GM19452 (cell line): ENCODE measurements around the gene HINT3.
A peak's percentile ranks its signal among the peaks of the same experiment; 100 is the strongest.
"Not testable (repeated sequence)": the region's sequence is repeated elsewhere in the genome, so short reads cannot be mapped to it uniquely, and the experiment has no call there.

ENCODE experiments used
- ATAC-seq: cut with Tn5 transposase; IDR thresholded peaks from one replicate; pipeline ENCODE4 v1.9.1; 2021; ENCODE audit not compliant: unreplicated experiment

Gene HINT3

DNA sequence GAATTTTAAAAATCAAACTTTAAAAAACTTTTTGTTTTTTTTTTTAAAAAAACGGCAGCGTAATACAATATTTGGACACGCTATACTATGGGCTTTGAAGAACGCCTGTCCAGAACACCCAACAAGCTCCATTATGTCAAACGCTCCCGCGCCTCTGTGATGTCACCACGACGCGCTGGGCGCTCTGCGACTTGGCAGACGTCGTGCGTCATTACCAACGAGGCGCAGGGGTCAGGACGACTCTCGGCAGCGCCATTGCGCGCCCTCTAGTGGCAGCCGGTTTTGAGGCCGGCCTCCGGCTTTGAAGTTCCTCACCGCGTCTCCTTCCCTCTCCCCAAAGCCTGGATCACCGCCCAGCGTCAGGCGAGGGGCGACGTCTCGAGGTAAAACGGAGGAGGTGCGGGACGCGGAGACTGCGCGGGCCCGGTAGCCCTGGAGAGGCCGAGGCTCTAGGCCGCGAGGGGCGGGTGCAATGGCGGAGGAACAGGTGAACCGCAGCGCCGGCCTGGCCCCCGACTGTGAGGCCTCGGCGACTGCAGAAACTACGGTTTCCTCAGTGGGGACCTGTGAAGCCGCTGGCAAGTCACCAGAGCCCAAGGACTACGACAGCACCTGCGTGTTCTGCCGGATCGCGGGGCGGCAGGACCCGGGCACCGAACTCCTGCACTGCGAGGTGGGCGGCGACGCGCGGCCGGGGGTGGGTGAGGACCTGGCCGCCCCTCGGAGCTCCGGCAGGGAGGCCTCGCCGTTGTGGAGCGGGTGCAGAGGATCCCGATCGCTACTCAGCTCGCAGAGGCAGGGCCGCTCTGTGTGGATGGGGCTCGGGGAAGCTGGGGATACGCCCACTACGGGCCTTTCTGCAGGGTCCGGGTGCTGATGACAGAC is at the start of gene HINT3:
Gene HINT3, plus strand, starts transcription at position 265 of the 885 bp plus-strand sequence. Its CDS starts 208 bp downstream, at position 473.
- peak; percentile 94 for ATAC-seq

DNA sequence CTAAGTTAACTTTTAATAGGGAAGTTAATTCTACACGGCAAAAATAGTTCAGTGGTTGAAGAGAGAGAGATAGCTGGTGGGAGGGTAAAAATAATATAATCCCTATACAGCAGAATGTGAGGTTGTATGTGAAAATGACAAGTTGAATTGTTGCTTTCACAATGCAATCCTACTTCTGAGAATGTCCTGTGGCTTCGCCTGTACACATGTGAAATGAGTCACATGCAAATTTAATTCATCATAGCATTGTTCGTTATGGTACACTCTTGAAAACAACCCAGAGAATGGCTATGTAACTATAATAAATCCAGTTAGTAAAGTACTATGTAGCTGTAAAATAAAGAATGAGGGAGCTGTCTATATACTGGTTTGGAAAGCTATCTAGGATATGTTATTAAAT is 46.0 kb upstream of the HINT3 start:
- ATAC-seq: peak; percentile 98

- not testable (repeated sequence) for ATAC-seq
Observed at GRCh38 chr6:125911051-125911451, 45.5 kb upstream of the HINT3 start.

DNA sequence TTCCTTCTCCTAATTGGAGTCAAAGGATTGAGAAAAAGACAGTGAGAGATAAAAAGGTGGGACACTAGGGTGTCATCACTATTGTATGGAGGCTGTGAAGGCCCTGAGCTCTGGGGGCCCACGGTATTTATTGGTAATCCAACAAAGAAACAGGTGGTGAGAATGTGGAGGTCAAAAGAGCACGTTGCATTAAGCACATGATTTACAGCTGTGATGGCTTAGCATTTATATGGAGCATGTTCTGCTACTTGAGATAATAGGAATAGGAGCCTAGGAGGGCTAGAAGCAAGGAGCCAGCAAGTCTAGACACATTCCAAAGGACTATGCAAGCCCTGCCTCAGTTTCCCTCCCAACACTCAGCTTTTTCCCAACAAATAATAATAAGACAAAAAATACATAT is 44.1 kb upstream of the HINT3 start:
- not testable (repeated sequence) for ATAC-seq

- ATAC-seq: no peak
Observed at GRCh38 chr6:125913145-125913544, 43.4 kb upstream of the HINT3 start.

GRCh38 chr6:125913864-125914351 is 42.7 kb upstream of the HINT3 start:
- ATAC-seq: no peak

DNA sequence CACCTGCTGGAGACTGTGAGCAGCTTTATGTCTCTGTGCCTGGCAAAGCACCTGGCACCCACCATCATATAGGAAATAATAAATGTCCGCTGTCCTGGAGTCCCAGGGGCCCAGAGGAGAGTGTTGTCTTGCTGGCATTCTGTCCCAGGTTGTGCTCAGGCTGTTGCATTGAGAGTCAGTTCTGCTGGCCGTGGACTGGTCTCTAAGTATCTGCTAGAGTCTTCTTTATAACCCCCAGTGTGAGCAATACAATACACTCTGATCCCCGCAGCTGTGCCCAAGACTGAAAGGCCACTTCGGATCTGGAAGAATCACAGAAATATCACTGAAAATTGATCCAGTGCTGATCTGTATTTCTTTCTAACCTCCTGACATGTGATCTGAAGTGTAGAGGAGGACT is 38.3 kb upstream of the HINT3 start:
- ATAC-seq: no peak

- peak; percentile 98 for ATAC-seq
Observed at GRCh38 chr6:125918681-125919566, 37.6 kb upstream of the HINT3 start.

DNA sequence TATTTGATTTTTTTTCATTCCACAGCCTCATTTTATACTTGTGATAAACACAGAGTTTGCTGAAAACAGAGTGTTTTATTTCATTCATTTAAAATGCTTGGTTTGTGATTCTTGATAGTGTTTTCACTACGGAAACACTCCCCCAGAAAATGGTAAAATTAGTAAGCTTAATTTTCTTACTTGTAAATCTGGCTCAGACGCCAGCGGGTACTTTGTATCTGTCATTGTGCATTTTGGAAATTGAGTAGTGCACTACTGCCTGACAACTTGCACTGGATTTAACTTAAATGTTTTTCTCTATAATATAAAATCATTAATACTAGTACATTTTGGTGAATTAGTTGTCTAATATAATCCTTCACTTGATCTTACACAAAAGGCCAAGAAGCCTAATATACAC is 37.0 kb upstream of the HINT3 start:
- no peak for ATAC-seq

- ATAC-seq: no peak
Observed at GRCh38 chr6:125922322-125922860, 34.2 kb upstream of the HINT3 start.

DNA sequence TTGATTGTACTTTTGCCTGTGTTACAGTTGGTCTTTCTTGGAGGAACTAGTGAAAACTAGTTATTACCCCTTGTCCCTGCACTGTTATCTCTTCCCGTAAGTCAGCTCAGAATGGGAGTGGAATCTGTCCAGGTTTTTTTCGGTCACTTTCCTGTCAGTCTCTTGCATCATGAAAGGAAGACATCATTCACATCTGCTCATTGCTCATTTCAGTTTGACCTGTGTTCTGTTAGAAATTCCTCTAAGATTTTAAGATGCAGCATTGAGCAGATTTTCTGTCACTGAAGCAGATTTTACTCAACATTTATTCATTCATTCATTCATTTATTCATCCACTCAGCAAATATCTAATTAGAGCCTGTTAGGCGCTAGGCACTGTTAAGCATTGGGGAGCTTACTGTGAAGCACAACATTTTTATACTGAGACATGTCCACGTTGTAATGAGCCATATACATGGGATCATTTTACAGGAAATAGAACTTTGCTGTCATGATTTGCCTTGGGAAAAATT is 33.1 kb upstream of the HINT3 start:
- no peak for ATAC-seq

- no peak for ATAC-seq
Observed at GRCh38 chr6:125924169-125924568, 32.4 kb upstream of the HINT3 start.

DNA sequence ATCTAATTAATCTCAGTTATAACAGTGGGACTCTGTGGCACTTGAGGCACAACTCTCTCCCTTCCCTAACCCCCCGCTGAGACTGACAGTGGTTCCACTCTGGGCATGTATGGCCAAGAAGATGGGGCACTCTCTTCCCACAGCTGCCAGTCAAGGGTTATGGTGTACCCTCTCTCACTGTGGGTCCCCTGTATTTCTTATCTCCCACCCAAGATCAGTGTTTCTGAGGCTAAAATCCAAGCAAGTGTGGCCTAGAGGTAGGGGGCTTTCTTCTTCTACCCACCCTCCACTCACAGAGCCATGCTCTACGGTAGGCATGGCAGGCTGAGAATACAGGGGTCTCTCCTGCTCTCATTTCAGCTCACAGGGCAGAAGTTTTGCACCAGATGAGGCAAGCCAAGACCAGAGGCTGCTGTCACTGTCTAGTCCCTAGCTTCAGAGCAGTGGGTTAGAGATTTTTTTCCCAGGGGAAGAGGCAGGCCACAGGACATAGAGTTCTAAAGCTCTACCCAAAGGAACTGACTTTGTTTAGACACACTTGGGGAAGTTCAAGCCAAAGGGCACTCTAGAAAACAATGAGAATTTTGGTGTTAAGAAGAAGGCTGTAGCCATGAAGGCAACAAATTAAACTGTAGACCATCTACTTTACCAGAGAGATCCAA is 31.7 kb upstream of the HINT3 start:
- ATAC-seq: no peak

GRCh38 chr6:125926711-125927110 is 29.9 kb upstream of the HINT3 start:
- ATAC-seq: no peak

- no peak for ATAC-seq
Observed at GRCh38 chr6:125927761-125928160, 28.8 kb upstream of the HINT3 start.

- no peak for ATAC-seq
Observed at GRCh38 chr6:125930765-125931418, 25.7 kb upstream of the HINT3 start.

- peak; percentile 74 for ATAC-seq
Observed at GRCh38 chr6:125931733-125932450, 24.7 kb upstream of the HINT3 start.

- ATAC-seq: no peak
Observed at GRCh38 chr6:125932451-125932795, 24.1 kb upstream of the HINT3 start.

DNA sequence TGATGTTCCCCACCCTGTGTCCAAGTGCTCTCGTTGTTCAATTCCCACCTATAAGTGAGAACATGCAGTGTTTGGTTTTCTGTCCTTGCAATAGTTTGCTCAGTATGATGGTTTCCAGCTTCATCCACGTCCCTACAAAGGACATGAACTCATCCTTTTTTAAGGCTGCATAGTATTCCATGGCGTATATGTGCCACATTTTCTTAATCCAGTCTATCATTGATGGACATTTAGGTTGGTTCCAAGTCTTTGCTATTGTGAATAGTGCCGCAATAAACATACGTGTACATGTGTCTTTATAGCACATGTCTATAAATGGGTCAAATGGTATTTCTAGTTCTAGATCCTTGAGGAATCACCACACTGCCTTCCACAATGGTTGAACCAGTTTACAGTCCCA is 21.1 kb upstream of the HINT3 start:
- ATAC-seq: not testable (repeated sequence)

DNA sequence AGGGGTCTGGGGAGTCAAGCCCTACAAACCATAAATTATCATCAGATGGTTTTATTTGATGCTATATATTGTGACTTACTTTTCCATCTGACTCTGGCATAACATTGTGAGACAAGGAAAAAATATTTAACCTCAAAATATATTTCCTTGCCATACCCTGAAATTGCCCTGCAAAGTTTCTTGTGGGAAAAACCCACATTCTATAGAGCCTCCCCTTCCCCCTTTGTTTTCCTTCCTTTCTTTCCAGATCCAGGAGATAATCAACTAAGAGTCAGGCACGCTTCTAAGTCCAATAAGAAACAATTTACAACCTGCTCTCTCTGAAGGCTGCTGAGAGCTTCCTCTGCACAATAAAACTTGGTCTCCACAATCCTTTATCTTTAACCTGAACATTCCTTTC is 17.5 kb upstream of the HINT3 start:
- no peak for ATAC-seq
